GM23248 (cell line): ENCODE results near the gene SLC25A11.

Experiments used
- EZH2 ChIP-seq: fragments of 200-600 bp; sonication (generic); IDR thresholded peaks from 2 replicates; pipeline ENCODE4 v1.6.1; 2018; ENCODE audit warnings: antibody characterized with exemption, mild to moderate bottlenecking; ENCODE audit not compliant: insufficient read depth, poor library complexity, severe bottlenecking
- EZH2phosphoT487 ChIP-seq: fragments of 200-600 bp; sonication (generic); IDR thresholded peaks from 2 replicates; pipeline ENCODE4 v1.6.1; 2018; ENCODE audit warnings: antibody characterized with exemption, moderate library complexity, mild to moderate bottlenecking, low read depth; ENCODE audit not compliant: insufficient read depth

DNA sequence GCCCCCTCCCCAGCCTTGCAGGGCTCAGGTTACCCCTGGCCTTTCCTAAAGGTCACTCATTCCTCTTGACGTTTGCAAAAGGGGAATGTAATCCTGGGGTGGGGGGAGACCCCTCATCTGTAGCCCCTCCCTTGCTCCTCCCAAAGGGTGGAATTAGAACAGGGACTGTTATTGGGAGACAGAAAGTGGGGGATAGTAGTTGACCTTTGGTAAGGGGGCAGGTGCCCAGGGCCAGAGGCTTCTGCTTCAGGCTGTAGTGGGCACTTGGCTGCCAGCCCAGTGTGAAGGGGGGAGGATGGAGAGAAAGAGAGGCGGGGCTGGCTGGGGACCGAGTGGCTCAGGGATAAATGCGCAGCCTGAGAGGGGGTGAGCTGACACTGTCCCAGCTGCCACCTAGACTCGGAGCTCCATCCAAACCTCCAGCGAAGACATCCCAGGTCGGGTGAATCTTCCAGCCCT, 10.9 kb upstream of the SLC25A11 start, which contains the start of gene ENO3:
- TF ChIP-seq EZH2 (no peak), EZH2phosphoT487 (no peak)
